ENCODE measurements around the gene EHD1. TPM values are rescaled to one million over a fixed set of nuclear protein-coding genes. Genes with fewer than 3 reads are reported as not detected.
A peak's percentile ranks its signal among the peaks of the same experiment; 100 is the strongest.

The EHD1 gene
- total RNA-seq, 3 donors from 2014 or later: 26.9 to 45.4 (median 31.2) TPM

- peak in 1 of 2 donors; percentile 57 for DNase-seq (ENCODE audit: low spot score in 2 of 2)
- intact Hi-C loops (cut with DNase I; ENCODE audit: low total_unique reads): no loop called here
- no peak for TF ChIP-seq POLR2A (IDR thresholded peaks at IDR 0.05)
- TF ChIP-seq POLR2AphosphoS5 (IDR thresholded peaks at IDR 0.05): peak in 1 of 3 donors; percentile 7
- Histone ChIP-seq H3K4me3 (peak overlapping the region in 2 of 3 donors; percentile 17 to 48), H3K36me3 (no peaks in the 10 kb centered on the region), H3K27me3 (no peaks in the 10 kb centered on the region), H3K9me3 (no peaks in the 10 kb centered on the region), H3K4me1 (peaks cover 30 to 47% of the 10 kb centered on the region in 2 donors), H3K27ac (peak overlapping the region; percentile 80 to 96)
Observed at GRCh38 chr11:64864473-64865285, 13.7 kb downstream of the EHD1 start.

GRCh38 chr11:64864135-64864472 is 14.3 kb downstream of the EHD1 start:
- Histone ChIP-seq H3K4me3 (peak overlapping the region in 2 of 3 donors; percentile 17 to 48), H3K36me3 (no peaks in the 10 kb centered on the region), H3K4me1 (peaks cover 29 to 42% of the 10 kb centered on the region in 2 donors), H3K27ac (peak overlapping the region; percentile 80 to 96), H3K9me3 (no peaks in the 10 kb centered on the region), H3K27me3 (no peaks in the 10 kb centered on the region)
- intact Hi-C loops (cut with DNase I; ENCODE audit: low total_unique reads): no loop called here
- TF ChIP-seq CTCF (IDR thresholded peaks at IDR 0.05): no peak
- no peak for TF ChIP-seq POLR2A (IDR thresholded peaks at IDR 0.05)
- no peak for TF ChIP-seq POLR2AphosphoS5 (IDR thresholded peaks at IDR 0.05)
- DNase-seq (ENCODE audit: low spot score in 2 of 2): peak in 1 of 2 donors; percentile 80

GRCh38 chr11:64863391-64864060 is 14.9 kb downstream of the EHD1 start:
- no peak for DNase-seq (ENCODE audit: low spot score in 2 of 2)
- Histone ChIP-seq H3K27ac (peak overlapping the region; percentile 80 to 96), H3K4me3 (peak overlapping the region in 2 of 3 donors; percentile 17 to 48), H3K9me3 (no peaks in the 10 kb centered on the region), H3K27me3 (no peaks in the 10 kb centered on the region), H3K4me1 (peaks cover 24 to 40% of the 10 kb centered on the region in 2 donors), H3K36me3 (no peaks in the 10 kb centered on the region)
- no peak for TF ChIP-seq POLR2A (IDR thresholded peaks at IDR 0.05)
- TF ChIP-seq POLR2AphosphoS5 (IDR thresholded peaks at IDR 0.05): no peak
- TF ChIP-seq CTCF (IDR thresholded peaks at IDR 0.05): no peak
- intact Hi-C loops (cut with DNase I; ENCODE audit: low total_unique reads): no loop called here

- peak overlapping the region in 1 of 3 donors; percentile 48 for H3K4me3 ChIP-seq
Observed at GRCh38 chr11:64862987-64863390, 15.4 kb downstream of the EHD1 start.

More at GRCh38 chr11:64862987-64863390, 15.4 kb downstream of the EHD1 start:
- H3K9me3 ChIP-seq: no peaks in the 10 kb centered on the region
- H3K27me3 ChIP-seq: no peaks in the 10 kb centered on the region
- no peak for TF ChIP-seq POLR2AphosphoS5 (IDR thresholded peaks at IDR 0.05)
- no peak for TF ChIP-seq CTCF (IDR thresholded peaks at IDR 0.05)
- TF ChIP-seq POLR2A (IDR thresholded peaks at IDR 0.05): no peak
- H3K4me1 ChIP-seq: peaks cover 24 to 40% of the 10 kb centered on the region in 2 donors
- intact Hi-C loops (cut with DNase I; ENCODE audit: low total_unique reads): no loop called here
- no peak for DNase-seq (ENCODE audit: low spot score in 2 of 2)
- H3K36me3 ChIP-seq: no peaks in the 10 kb centered on the region
- H3K27ac ChIP-seq: peak overlapping the region; percentile 80 to 96

All from breast epithelium (tissue), 4 donors.